IPS DF 6.9 (cell line): Measurements from ENCODE around the gene FNDC10.
A peak's percentile ranks its signal among the peaks of the same experiment; 100 is the strongest.

Source experiments
- DNase-seq: peaks from one replicate; pipeline ENCODE4 v3.0.0-alpha.2; 2013; ENCODE audit warnings: low read depth, low spot score
- H3K27ac ChIP-seq: one replicate; pipeline ENCODE4 v1.5.1; 2013; ENCODE audit warnings: low read length, control low read depth
- H3K27me3 ChIP-seq: 2 replicates; pipeline ENCODE4 v1.6.1; 2013; ENCODE audit warnings: mild to moderate bottlenecking, low read length; ENCODE audit not compliant: control insufficient read depth, insufficient read depth
- H3K36me3 ChIP-seq: 2 replicates; pipeline ENCODE4 v1.6.1; 2013; ENCODE audit warnings: low read length; ENCODE audit not compliant: control insufficient read depth, insufficient read depth
- H3K4me1 ChIP-seq: 2 replicates; pipeline ENCODE4 v1.6.1; 2013; ENCODE audit warnings: low read length; ENCODE audit not compliant: control insufficient read depth, insufficient read depth
- H3K4me3 ChIP-seq: 2 replicates; pipeline ENCODE4 v1.5.1; 2013; ENCODE audit warnings: mild to moderate bottlenecking, low read length
- H3K9me3 ChIP-seq: 2 replicates; pipeline ENCODE4 v1.6.1; 2013; ENCODE audit warnings: low read length, inconsistent platforms; ENCODE audit not compliant: control insufficient read depth, insufficient read depth
- WGBS: extraction: QIAGEN DNeasy Blood & Tissue Kit; methylation state at CpG from one replicate; pipeline ENCODE4 v1.1.7; 2013; ENCODE audit warnings: mixed read lengths, missing lambda C conversion rate; ENCODE audit not compliant: insufficient read length, insufficient coverage; 5-methylcytosine and 5-hydroxymethylcytosine counted together

FNDC10 gene

DNA sequence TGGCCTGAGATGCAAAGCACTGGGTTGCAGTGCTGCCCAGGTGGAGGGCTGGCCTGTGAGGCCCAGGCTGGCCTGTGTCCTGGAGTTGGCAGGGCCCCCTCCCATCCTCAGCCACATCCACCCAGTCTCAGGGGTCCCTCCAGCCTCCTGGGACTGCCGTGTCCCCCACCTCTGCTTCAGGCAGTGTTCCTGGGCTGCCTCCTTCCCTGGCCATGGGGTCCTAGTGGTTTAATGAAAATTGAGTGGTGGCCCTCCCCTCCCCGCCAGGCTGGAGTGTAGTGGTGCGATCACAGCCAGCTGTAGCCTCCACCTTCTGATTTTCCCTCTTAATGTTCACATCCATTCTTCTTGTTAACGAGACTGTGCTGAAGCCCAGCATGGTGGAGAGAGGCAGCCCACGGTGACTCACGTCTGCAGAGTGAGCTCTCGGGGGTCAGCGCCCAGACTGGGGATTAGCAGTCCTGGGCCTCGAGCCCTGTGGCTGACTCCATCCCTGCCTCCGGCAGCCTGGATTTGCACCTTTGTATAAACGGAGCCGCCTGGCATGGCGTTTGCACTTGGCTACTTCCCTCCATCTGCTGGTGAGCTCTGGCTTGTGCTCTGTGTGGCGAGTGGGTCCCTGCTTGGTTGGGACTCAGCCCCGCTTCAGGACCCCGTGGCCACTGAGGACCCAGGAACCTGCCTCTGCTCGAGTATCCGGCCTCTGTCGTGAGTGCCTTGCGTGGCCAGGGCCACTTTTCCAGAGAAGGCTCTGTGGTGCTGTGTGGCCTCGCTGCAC lies 22.3 kb upstream of the FNDC10 start:
- no CpG with 5 or more reads among the region's 21 CpGs for WGBS
- H3K27me3 ChIP-seq = no peaks in the 10 kb centered on the region
- H3K4me3 ChIP-seq = no peak overlapping the region
- no peak overlapping the region for H3K27ac ChIP-seq
- no peak for DNase-seq
- H3K9me3 ChIP-seq = no peaks in the 10 kb centered on the region
- peaks cover 2% of the 10 kb centered on the region; the same call in 1 of the 2 replicates for H3K4me1 ChIP-seq
- no peaks in the 10 kb centered on the region for H3K36me3 ChIP-seq

DNA sequence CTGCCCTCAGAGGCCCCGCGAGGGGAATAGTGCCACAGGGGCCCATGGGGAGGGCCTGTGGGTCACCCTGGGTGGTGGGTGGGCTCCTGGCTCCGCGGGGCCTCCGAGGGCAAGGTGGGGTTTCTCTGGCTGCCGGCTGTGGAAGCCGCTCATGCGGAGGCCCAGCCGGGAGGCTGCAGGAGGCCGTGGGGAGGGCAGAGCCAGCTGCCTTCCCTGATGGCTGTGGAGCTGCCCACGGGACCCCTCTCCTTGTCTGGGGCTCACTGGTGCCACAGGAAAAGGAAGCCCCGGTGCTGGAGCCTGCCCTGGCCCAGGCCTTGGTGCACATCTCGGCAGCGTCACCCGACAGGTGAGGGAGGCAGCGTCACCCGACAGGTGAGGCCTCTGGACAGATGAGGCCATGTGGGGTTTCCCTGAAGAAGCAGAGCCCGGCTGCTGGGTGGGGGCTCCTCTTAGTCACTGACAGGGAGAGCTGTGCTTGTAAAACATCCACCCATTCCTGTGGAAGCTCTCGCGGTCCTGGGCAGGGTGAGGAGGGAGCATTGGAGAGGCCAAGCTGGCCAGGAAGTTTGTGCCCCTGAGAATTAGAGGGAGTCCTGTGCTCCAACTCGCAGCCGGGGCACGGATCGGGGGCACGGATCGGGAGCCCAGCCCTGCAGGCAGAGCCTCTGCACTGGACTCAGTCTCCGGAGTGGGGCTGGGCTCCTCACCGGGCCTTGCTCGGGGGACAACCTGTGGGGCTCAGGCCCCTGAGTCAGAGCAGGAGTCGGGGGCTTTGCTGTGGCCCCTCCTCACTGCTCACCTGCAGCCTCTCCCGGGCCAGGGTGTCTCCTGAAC lies 21.5 kb upstream of the FNDC10 start:
- no peaks in the 10 kb centered on the region for H3K9me3 ChIP-seq
- whole genome bisulfite sequencing = no CpG with 5 or more reads among the region's 31 CpGs
- no peak overlapping the region for H3K27ac ChIP-seq
- peaks cover 5% of the 10 kb centered on the region; the same call in 1 of the 2 replicates for H3K4me1 ChIP-seq
- no peak for DNase-seq
- no peaks in the 10 kb centered on the region for H3K36me3 ChIP-seq
- H3K4me3 ChIP-seq = no peak overlapping the region
- no peaks in the 10 kb centered on the region for H3K27me3 ChIP-seq

DNA sequence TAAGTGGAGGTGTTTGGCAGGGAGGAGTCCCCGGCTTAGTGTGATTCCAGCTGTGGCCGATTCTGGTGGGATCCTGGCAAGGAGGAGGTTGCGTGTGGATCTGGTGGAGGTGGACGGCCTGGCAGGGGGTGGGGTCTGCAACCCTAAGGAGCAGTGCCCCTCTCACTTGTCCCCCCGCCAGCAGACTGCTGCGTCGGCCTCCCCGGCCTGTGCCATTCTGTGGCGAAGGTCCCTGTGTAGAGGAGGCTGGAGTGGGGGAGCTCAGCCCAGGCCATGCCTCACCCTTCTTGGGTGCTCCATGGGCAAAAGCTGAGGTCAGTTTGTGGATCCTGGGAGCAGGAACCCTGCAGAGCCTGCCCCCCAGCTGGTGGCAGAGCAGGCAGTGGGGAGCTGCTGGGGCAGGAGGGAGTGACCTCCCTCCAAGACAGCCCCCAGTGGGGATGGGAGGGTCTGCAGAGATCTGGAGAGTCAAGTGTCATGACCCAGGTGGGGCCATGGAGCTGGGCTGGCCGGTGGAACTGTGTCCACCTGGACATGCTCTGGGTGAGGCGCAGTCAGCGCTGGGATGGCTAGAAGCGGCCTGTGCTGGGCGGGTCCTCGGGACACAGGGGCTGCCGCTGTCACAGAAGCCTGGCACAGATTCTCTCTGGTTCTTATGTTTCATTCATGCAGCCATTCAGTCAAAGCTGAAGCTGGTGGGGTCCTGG lies 20.7 kb upstream of the FNDC10 start:
- DNase-seq = no peak
- no CpG with 5 or more reads among the region's 16 CpGs for WGBS
- no peaks in the 10 kb centered on the region for H3K27me3 ChIP-seq
- H3K27ac ChIP-seq = no peak overlapping the region
- H3K4me3 ChIP-seq = no peak overlapping the region
- H3K9me3 ChIP-seq = no peaks in the 10 kb centered on the region
- H3K36me3 ChIP-seq = no peaks in the 10 kb centered on the region
- H3K4me1 ChIP-seq = peaks cover 4% of the 10 kb centered on the region; the same call in 1 of the 2 replicates

DNA sequence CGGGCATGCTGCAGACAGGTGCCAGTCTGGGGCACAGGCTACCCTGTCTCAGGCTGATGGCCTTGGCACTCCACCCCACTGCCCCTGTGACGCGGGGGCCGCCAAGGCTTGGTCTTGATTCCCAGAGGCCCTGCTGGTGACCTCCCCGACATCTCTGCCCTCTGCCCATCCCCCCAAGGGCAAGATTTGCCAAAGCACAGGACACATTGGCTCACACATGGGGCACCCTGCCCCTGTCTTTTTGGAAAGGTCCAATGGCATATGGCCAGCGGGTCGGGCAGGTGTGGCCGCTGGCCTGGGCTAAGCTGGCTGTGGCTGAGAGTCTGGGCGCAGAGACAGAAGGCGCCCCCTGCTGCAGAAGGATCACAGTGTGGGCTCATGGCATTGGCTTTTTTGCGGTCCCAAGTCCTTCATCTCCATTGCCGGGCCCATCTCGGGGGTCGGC lies 20.0 kb upstream of the FNDC10 start:
- 0 out of 2 replicates have a peak, but pooled peaks cover 3% of the 10 kb centered on the region for H3K4me1 ChIP-seq
- no peak for DNase-seq
- no peak overlapping the region for H3K4me3 ChIP-seq
- no peak overlapping the region for H3K27ac ChIP-seq
- no peaks in the 10 kb centered on the region for H3K27me3 ChIP-seq
- H3K9me3 ChIP-seq = no peaks in the 10 kb centered on the region
- no CpG with 5 or more reads among the region's 14 CpGs for WGBS
- H3K36me3 ChIP-seq = no peaks in the 10 kb centered on the region

DNA sequence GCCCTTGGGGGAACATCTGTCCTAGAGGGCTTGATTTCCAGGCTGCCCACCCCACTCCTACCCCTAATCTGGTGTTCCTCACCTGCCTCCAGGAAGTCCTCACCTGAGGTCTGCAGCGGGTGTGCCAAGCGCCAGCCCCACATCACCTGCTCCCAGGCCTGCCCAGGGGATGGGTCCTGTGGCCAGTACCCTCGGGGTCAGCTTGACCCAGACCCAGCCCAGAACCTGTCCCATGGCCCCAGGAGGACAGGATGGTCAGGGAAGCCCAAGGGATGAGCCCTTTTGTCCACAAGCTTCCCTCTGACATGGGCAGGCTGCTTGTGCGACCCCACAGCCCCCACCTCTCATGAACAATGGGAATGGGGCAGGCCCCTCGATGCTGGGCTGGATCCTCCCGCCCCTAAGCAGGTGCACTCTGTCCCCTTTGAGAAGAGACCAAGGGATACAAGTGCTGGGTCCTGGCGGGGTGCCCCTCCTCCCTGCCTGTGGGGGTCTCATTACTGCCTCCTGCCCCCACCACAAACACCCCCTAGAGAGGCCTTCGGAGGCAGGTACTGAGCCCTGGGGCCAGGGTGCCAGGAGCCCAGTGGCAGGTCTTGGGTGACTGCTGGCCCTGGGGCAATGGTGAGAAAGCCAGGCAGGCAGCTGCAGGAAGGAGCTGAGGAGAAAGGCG lies 18.6 kb upstream of the FNDC10 start:
- no peak for DNase-seq
- Histone ChIP-seq H3K27me3 (no peaks in the 10 kb centered on the region), H3K4me1 (0 out of 2 replicates have a peak, but pooled peaks cover 3% of the 10 kb centered on the region), H3K9me3 (no peaks in the 10 kb centered on the region), H3K4me3 (no peak overlapping the region), H3K36me3 (no peaks in the 10 kb centered on the region), H3K27ac (no peak overlapping the region)
- no CpG with 5 or more reads among the region's 9 CpGs for WGBS

DNA sequence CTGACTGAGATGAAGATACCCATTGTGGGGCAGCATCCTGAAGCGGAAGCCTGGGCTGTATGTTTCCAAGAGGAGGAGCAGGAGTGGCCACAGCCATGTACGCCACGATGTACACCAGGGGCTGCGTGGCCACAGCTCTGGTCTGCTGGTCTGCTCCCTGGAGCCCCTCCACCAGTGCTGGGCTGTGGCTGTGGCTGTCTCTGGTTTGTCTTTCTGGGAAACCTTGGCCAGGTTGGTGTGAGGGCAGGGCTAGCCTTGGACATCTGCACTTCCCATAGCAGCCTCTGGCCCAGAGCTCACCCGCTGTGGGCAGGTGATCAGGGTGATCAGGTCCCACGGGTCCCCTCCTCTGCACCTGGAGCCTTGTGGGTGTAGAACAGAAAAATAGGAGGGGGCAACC lies 18.0 kb upstream of the FNDC10 start:
- Histone ChIP-seq H3K27ac (no peak overlapping the region), H3K27me3 (no peaks in the 10 kb centered on the region), H3K4me1 (0 out of 2 replicates have a peak, but pooled peaks cover 3% of the 10 kb centered on the region), H3K4me3 (no peak overlapping the region), H3K9me3 (no peaks in the 10 kb centered on the region), H3K36me3 (no peaks in the 10 kb centered on the region)
- no CpG with 5 or more reads among the region's 6 CpGs for WGBS
- no peak for DNase-seq

DNA sequence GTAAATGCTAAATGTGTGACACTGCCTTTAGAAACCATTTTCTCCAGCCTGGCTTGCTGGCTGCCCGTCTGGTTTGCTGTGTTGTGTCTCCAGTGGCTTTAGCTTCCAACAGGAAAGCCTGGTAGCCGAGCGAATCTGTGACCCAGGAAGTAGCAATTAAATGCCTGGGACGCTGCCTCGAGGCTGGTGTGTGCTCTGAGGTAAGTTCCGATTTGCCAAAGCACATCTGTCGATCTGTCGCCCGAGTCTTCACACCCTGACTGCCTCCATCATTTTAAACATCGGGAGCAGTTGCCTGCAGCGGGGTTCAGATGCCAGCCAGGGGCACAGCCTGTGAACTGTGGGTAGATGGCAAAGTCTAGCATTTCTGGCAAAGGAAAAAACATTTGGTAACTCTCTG lies 17.6 kb upstream of the FNDC10 start:
- no peak for DNase-seq
- WGBS = no CpG with 5 or more reads among the region's 11 CpGs
- H3K4me3 ChIP-seq = no peak overlapping the region

DNA sequence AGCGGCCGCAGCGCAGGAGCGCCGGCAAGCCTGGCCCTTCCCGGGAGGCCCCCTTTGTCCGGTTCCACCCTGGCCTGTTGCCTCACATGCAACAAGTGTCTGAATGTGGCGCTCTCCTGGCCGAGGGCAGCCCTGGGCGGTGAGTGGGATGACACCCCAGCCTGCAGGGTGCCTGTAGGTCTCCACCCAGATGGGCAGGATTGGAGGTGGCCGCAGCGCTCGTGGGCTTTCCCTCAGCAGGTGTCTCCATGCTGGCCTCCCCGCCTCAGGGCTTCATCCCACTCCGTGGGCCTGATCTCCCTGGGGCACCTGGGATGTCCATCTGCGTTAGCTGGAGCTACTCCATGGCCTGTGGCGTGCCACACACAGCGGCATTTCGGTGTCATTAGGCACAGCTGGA lies 16.9 kb upstream of the FNDC10 start:
- Histone ChIP-seq H3K36me3 (no peaks in the 10 kb centered on the region), H3K27ac (no peak overlapping the region)
- no CpG with 5 or more reads among the region's 19 CpGs for WGBS

More for the DNA sequence above, 17.6 kb upstream of the FNDC10 start:
- Histone ChIP-seq H3K27me3 (no peaks in the 10 kb centered on the region), H3K9me3 (no peaks in the 10 kb centered on the region), H3K36me3 (no peaks in the 10 kb centered on the region), H3K27ac (no peak overlapping the region), H3K4me1 (0 out of 2 replicates have a peak, but pooled peaks cover 3% of the 10 kb centered on the region)

DNA sequence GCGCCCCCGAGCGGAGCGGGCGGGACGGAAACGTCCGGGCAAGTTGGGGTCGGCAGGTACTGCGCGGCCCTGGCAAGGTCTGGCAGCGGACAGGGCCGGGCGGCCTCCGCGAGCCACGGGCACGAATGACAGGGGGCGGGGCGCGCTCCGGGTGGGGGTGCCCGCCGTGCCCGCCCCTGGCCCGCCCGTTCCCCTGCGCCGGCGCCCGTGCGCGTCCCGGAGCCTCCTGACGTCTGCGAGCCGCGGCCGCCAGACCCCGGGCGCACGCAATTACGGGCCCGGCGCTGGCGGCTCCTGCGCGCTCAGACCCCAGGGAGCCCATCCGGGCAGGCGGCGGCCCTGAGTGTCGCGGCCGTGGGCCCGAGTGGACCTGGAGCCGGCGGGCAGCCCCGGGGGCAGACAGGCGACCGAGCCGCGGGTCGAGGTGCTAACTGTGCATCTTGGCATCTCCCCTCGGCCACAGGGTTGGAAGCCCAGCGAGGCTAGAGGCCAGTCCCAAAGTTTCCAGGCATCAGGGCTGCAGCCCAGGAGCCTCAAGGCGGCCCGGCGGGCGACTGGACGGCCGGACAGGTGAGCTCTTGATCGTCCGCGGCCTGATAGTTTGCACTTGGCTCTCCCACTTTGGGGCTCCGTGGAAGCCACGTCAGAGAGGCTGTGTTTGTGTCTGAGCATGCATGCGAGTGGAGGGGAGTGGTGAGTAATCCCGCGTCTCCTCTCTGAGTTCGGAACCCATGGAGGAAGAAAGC lies 16.3 kb upstream of the FNDC10 start:
- no peaks in the 10 kb centered on the region for H3K27me3 ChIP-seq
- H3K9me3 ChIP-seq = no peaks in the 10 kb centered on the region
- no CpG with 5 or more reads among the region's 80 CpGs for WGBS
- H3K27ac ChIP-seq = no peak overlapping the region
- peak overlapping the region; percentile 82 for H3K4me3 ChIP-seq
- H3K4me1 ChIP-seq = 0 out of 2 replicates have a peak, but pooled peaks cover 3% of the 10 kb centered on the region
- H3K36me3 ChIP-seq = no peaks in the 10 kb centered on the region
- no peak for DNase-seq

More for the DNA sequence above, 16.9 kb upstream of the FNDC10 start:
- no peak overlapping the region for H3K4me3 ChIP-seq
- H3K4me1 ChIP-seq = 0 out of 2 replicates have a peak, but pooled peaks cover 3% of the 10 kb centered on the region
- DNase-seq = no peak
- H3K9me3 ChIP-seq = no peaks in the 10 kb centered on the region
- no peaks in the 10 kb centered on the region for H3K27me3 ChIP-seq
